ENCODE measurements around the gene MBTPS1. TPM values are rescaled to one million over a fixed set of nuclear protein-coding genes. Genes with fewer than 3 reads are reported as not detected.

MBTPS1 gene
- total RNA-seq, 1 experiment from 2014 or later = 56.1 TPM

DNA sequence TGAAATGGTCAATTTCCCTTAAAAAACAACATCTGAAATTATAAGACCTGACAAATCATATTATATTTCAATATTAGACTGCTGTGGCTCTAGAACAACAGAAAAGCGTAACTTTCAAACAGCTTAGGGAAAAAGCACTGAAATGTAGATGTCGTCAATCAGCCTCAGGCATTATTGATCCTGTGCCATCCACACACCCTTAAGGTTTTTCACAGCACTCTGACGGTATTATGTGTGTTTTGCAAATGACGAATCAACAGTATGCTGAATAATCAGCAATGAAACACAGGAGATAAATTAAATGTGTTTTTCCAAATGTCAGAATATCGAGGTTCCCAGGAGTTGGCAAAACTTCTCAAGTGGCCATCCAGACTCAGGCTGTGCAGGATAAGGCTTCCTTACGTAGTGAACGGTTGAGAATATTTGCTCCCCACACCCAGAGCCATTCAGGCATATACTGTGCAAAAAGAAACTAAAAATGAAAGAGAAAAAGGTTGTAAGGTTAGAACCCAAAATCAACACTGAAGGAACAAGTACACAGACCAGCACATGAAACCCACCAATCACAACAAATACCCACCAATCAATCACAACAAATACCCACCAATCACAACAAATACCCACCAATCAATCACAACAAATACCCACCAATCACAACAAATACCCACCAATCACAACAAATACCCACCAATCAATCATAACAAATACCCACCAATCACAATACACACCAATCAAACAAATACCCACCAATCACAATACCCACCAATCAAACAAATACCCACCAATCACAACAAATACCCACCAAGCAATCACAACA, 7.7 kb upstream of the MBTPS1 start:
- no peaks in the 10 kb centered on the region for H3K4me1 ChIP-seq (ENCODE audit: insufficient read depth, low read length)
- no peak for TF ChIP-seq EZH2 (IDR thresholded peaks at IDR 0.05; ENCODE audit: low read length, unreplicated experiment)
- no peak for TF ChIP-seq EZH2phosphoT487 (IDR thresholded peaks at IDR 0.05; ENCODE audit: borderline replicate concordance, low read length)
- TF ChIP-seq, protein P1, sequence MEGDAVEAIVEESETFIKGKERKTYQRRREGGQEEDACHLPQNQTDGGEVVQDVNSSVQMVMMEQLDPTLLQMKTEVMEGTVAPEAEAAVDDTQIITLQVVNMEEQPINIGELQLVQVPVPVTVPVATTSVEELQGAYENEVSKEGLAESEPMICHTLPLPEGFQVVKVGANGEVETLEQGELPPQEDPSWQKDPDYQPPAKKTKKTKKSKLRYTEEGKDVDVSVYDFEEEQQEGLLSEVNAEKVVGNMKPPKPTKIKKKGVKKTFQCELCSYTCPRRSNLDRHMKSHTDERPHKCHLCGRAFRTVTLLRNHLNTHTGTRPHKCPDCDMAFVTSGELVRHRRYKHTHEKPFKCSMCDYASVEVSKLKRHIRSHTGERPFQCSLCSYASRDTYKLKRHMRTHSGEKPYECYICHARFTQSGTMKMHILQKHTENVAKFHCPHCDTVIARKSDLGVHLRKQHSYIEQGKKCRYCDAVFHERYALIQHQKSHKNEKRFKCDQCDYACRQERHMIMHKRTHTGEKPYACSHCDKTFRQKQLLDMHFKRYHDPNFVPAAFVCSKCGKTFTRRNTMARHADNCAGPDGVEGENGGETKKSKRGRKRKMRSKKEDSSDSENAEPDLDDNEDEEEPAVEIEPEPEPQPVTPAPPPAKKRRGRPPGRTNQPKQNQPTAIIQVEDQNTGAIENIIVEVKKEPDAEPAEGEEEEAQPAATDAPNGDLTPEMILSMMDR (conservative IDR thresholded peaks at IDR 0.05; ENCODE audit: low read depth, low read length) = no peak
- intact Hi-C loops (cut with micrococcal nuclease) = no loop called here
- H3K9me3 ChIP-seq (ENCODE audit: low read length) = no peaks in the 10 kb centered on the region
- no peak overlapping the region for H3K4me3 ChIP-seq (ENCODE audit: low read length)
- no peak overlapping the region for H3K9ac ChIP-seq (ENCODE audit: low read length)
- no peaks in the 10 kb centered on the region for H3K9me2 ChIP-seq (replicated peaks; ENCODE audit: low read length)
- no peak overlapping the region for H3K4me2 ChIP-seq (ENCODE audit: low read length)
- no peak overlapping the region for H3K27ac ChIP-seq (ENCODE audit: low read length)
- H4K20me1 ChIP-seq (ENCODE audit: low read length) = no peaks in the 10 kb centered on the region
- no peaks in the 10 kb centered on the region for H3F3A ChIP-seq (ENCODE audit: low read length, unreplicated experiment)
- ATAC-seq = no peak
- H2AFZ ChIP-seq (ENCODE audit: low read length) = no peak overlapping the region
- no peak for DNase-seq
- H3K79me2 ChIP-seq (ENCODE audit: low read length) = no peaks in the 10 kb centered on the region
- no peaks in the 10 kb centered on the region for H3K27me3 ChIP-seq (ENCODE audit: low read length)
- CTCF ChIA-PET = no interaction called here
- POLR2A ChIA-PET (ENCODE audit: unreplicated experiment) = no interaction called here
- BruUV-seq (replicated peaks) = no TSS peak
- no peaks in the 10 kb centered on the region for H3K36me3 ChIP-seq (ENCODE audit: low read depth, low read length)

DNA sequence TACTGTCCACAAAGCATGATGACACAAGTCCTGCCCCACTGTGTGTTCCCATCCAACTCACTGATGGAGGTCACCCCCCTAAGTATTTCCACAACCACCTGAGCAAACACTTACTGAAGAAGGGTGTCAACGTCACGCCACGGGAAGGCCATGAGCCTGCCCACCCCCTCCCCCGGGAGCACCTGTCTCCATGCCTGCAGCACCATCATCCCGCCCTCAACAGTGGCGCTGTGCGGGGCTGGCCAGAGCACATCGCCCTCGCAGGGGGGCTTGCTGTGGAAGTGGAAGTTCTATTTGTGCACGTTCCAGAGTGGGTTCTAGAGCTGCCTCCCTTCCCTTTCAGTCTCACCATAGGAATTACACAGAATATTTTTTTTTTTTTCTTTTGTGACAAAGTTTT, 4.3 kb upstream of the MBTPS1 start:
- Histone ChIP-seq H3K9me3 (ENCODE audit: low read length) (no peaks in the 10 kb centered on the region), H3K9ac (ENCODE audit: low read length) (no peak overlapping the region), H2AFZ (ENCODE audit: low read length) (no peak overlapping the region), H3K79me2 (ENCODE audit: low read length) (peaks cover 13% of the 10 kb centered on the region), H3K9me2 (replicated peaks; ENCODE audit: low read length) (no peaks in the 10 kb centered on the region), H3K4me3 (ENCODE audit: low read length) (no peak overlapping the region), H3F3A (ENCODE audit: low read length, unreplicated experiment) (no peaks in the 10 kb centered on the region), H3K4me2 (ENCODE audit: low read length) (no peak overlapping the region), H3K4me1 (ENCODE audit: insufficient read depth, low read length) (peaks cover 8% of the 10 kb centered on the region; the same call in 1 of the 2 replicates), H3K27me3 (ENCODE audit: low read length) (no peaks in the 10 kb centered on the region), H4K20me1 (ENCODE audit: low read length) (no peaks in the 10 kb centered on the region), H3K27ac (ENCODE audit: low read length) (no peak overlapping the region), H3K36me3 (ENCODE audit: low read depth, low read length) (no peaks in the 10 kb centered on the region)
- no TSS peak for BruUV-seq (replicated peaks)
- DNase-seq (no peak), ATAC-seq (no peak)
- ChIA-PET CTCF (no interaction called here), POLR2A (ENCODE audit: unreplicated experiment) (no interaction called here)
- intact Hi-C loops (cut with micrococcal nuclease) = no loop called here
- TF ChIP-seq EZH2 (IDR thresholded peaks at IDR 0.05; ENCODE audit: low read length, unreplicated experiment) = no peak
- TF ChIP-seq EZH2phosphoT487 (IDR thresholded peaks at IDR 0.05; ENCODE audit: borderline replicate concordance, low read length) = no peak
- TF ChIP-seq, protein P1 (conservative IDR thresholded peaks at IDR 0.05; ENCODE audit: low read depth, low read length) = no peak

DNA sequence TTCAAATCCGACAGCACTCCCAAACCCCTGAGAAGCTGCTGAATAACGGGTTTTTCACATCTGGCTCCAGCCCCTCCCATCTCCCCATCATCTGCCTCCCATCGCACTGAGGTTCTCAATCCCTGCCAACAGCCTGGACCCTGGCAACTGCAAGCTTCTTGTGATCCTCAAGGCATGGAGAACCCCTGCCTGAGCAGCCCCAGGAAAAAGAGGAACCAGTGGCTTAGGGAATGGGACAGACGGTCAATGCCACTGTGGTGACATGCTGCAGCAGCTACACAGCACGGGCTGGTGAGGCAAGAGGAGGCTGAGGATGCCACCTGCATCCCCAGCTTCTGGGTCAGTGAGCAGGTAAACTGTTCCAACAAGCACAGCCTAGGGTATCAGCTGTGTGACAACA, 3.3 kb upstream of the MBTPS1 start:
- no TSS peak for BruUV-seq (replicated peaks)
- H3K4me3 ChIP-seq (ENCODE audit: low read length) = no peak overlapping the region
- TF ChIP-seq EZH2 (IDR thresholded peaks at IDR 0.05; ENCODE audit: low read length, unreplicated experiment) (no peak), EZH2phosphoT487 (IDR thresholded peaks at IDR 0.05; ENCODE audit: borderline replicate concordance, low read length) (no peak)
- TF ChIP-seq, protein P1 (conservative IDR thresholded peaks at IDR 0.05; ENCODE audit: low read depth, low read length) = no peak
- H3K4me2 ChIP-seq (ENCODE audit: low read length) = no peak overlapping the region
- H4K20me1 ChIP-seq (ENCODE audit: low read length) = no peaks in the 10 kb centered on the region
- H2AFZ ChIP-seq (ENCODE audit: low read length) = no peak overlapping the region
- peaks cover 14% of the 10 kb centered on the region; the same call in 1 of the 2 replicates for H3K4me1 ChIP-seq (ENCODE audit: insufficient read depth, low read length)
- H3K9ac ChIP-seq (ENCODE audit: low read length) = no peak overlapping the region
- H3F3A ChIP-seq (ENCODE audit: low read length, unreplicated experiment) = no peaks in the 10 kb centered on the region
- H3K9me2 ChIP-seq (replicated peaks; ENCODE audit: low read length) = no peaks in the 10 kb centered on the region
- no peaks in the 10 kb centered on the region for H3K27me3 ChIP-seq (ENCODE audit: low read length)
- DNase-seq (no peak), ATAC-seq (no peak)
- H3K36me3 ChIP-seq (ENCODE audit: low read depth, low read length) = no peaks in the 10 kb centered on the region
- POLR2A ChIA-PET (ENCODE audit: unreplicated experiment) = no interaction called here
- no peak overlapping the region for H3K27ac ChIP-seq (ENCODE audit: low read length)
- peaks cover 23% of the 10 kb centered on the region for H3K79me2 ChIP-seq (ENCODE audit: low read length)
- CTCF ChIA-PET = no interaction called here
- H3K9me3 ChIP-seq (ENCODE audit: low read length) = no peaks in the 10 kb centered on the region
- intact Hi-C loops (cut with micrococcal nuclease) = no loop called here
